Medulla oblongata (tissue), 1 donor: ENCODE results near the gene ECEL1.
A peak's percentile ranks its signal among the peaks of the same experiment; 100 is the strongest.
"Not testable (repeated sequence)": the region's sequence is repeated elsewhere in the genome, so short reads cannot be mapped to it uniquely, and the experiment has no call there.

Experiments
- DNase-seq: peaks from one replicate; pipeline ENCODE4 v3.0.0-alpha.2; 2015; ENCODE audit errors: extremely low spot score

Gene ECEL1

DNA sequence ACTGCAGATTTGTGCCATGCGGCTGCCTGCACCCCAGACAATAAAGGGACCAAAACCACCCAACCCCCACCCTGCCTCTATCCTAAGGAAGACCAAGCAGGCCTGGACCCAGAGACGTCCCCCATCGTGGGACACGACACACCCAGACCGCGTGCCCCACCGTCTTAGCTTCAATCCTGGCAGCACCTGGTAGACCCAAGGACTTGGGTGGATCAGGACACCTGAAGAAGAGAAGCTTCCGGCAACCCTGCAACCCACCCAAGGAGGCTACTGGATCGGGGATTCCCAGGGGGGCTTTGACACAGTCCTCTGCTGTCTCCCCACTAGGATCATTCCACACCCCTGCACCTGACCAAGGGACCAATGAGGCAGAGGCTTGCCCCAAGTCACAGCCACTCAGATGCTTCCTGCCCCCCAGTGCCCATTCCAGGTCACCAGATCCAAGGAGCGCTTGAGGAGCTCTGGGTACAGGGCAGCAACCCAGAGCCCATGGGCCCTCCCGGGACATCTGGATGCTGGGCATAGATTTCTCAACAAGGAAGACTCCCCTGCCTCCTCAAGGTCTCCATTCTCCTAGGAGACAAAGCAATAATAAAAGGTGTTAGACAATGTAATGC, 28.1 kb downstream of the ECEL1 start:
- no peak for DNase-seq

DNA sequence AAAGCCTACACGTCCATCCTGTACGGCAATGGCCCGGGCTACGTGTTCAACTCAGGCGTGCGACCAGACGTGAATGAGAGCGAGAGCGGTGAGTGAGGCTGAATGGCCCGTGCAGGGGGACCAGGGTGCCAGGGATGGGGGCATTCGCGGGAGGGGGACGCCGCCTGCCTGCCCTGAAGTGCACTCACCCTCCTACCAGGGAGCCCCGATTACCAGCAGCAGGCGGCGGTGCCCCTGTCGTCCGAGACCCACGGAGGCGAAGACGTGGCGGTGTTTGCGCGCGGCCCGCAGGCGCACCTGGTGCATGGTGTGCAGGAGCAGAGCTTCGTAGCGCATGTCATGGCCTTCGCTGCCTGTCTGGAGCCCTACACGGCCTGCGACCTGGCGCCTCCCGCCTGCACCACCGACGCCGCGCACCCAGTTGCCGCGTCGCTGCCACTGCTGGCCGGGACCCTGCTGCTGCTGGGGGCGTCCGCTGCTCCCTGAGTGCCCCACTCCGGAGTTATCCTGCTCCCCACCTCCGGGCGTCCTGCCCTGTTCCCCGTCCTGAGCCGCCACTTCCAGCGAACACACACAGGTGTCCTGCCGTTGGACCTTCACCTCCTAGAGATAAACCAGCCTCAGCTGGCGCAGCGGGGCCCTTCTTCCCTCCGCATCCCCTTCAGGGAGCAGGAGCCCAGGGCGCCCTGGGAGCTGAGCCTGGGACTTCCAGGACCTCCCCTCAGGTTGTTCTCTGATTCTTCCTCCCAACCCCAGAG, 28.8 kb downstream of the ECEL1 start:
- no peak for DNase-seq

DNA sequence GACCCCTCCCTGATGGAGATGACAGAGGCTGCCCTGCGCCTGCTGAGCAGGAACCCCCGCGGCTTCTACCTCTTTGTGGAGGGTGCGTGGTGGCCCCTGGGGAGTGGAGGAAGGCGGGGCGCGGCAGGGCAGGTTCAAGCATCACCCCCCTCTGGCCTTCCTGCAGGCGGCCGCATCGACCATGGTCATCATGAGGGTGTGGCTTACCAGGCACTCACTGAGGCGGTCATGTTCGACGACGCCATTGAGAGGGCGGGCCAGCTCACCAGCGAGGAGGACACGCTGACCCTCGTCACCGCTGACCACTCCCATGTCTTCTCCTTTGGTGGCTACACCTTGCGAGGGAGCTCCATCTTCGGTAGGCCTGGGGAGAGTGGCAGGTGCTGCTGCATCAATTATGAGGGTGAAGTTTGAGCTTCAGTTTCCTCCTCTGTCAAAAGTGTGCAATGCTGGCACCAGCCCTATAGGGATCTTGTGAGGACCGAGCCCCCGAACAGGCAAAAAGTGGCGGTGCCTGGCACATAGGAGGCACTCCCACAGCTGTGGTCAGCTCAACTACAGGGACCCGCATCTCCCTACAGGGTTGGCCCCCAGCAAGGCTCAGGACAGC, 29.5 kb downstream of the ECEL1 start:
- DNase-seq = no peak

DNA sequence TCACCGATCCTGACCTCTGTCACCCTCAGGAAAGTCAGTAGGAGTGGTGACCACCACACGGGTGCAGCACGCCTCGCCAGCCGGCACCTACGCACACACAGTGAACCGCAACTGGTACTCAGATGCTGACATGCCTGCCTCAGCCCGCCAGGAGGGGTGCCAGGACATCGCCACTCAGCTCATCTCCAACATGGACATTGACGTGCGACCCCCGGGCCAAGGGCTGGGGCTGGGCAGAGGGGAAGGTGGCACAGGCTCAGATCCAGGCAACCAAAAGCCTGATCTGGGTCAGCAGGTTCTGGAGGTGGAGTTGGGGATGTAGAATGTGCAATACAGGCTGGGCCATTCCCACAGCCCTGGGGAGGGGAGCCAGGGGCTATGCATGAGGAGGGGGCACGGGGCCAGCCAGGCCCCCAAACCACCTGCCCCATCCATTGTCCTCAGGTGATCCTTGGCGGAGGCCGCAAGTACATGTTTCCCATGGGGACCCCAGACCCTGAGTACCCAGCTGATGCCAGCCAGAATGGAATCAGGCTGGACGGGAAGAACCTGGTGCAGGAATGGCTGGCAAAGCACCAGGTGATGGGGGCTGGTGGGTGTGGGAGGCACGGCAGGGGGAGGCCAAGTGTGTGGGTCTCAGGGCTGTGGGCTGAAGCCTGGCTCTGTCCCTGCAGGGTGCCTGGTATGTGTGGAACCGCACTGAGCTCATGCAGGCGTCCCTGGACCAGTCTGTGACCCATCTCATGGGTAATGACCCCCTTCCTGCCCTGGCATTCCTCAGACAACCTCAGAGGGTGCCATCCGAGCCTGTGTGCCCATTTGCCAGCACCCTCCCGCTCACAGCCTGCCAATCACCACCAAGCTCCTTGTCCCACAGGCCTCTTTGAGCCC, 30.3 kb downstream of the ECEL1 start:
- DNase-seq = no peak

DNA sequence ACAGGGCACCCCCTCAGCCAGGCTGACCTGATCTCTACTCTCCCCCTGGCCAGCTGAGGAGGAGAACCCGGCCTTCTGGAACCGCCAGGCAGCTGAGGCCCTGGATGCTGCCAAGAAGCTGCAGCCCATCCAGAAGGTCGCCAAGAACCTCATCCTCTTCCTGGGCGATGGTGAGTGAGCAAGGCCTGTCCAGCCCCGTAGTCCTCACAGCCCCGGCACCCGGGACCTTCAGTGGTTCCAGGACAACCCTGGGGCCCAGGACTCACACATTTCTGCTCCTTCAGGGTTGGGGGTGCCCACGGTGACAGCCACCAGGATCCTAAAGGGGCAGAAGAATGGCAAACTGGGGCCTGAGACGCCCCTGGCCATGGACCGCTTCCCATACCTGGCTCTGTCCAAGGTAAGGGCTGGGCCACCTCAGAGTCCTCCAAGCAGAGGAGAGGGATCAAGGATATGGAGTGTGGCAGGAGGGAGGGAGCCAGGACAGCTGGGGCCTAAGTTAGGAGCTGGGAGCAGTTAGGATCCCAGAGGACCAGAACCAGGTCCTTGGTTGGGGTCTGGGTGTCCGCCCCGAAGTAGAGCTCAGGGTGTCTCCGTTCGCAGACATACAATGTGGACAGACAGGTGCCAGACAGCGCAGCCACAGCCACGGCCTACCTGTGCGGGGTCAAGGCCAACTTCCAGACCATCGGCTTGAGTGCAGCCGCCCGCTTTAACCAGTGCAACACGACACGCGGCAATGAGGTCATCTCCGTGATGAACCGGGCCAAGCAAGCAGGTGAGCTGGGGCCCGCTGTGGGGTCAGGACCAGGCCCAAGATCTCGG, 31.1 kb downstream of the ECEL1 start:
- DNase-seq = no peak

DNA sequence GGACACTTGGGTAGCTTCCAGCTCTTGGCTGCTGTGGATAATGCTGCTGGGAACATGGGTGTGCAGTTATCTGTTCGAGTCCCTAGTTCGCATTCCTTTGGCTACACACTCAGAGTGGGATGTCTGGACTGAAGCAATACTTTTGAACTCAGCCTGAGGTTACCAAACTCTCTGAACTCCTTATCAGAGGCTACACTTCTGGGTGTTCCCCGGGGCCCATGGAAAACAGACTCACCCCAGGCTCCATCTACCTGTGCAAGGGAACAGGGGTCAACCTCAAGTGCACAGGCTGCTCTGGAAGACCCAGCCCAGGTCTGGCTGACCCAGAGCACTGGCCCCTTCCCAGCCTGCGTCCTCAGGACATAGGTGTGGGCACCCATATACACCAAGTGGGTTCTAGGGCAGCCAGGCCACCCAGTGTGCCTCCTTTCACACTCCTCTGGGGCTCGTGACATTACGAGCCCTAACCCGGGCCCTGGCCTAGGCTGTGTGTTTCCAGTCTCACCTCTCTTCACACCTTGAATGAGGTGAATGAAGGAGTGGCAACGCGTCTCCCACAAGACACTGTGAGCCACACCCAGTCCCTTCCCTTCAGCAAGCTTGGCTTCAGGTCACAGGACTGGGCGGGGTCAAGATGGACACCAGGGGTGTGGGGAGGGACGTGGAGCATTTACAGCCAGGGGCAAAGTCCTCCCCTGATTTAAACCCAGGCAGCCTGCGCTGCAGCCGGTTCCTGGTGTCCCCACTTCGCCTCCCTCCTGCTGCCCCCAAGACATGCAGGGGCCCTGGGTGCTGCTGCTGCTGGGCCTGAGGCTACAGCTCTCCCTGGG, 32.0 kb downstream of the ECEL1 start, which contains the start of gene ALPI:
Gene ALPI (plus strand): TSS at position 728 of the 830 bp plus-strand sequence. CDS start 47 bp downstream, at position 775.
- DNase-seq = no peak

DNA sequence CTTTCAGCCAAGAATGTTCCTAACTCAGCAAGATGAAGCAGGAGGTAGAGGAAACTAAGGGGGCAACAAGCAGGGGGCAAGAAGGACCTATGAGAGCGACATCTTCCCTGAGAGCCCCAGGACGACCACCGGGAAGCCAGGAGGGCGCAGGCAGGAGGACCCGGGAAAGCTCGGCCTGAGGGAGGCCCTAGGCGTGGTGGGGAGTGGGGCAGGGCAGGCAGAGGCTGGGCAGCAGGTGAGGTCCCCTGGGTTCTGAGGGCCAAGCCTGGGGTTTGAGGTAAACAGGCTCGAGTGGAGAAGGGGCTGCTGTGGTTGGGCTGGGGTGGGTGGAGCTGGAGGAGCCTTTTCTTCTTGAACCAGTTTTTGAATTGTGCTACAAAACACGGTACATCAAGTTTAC, 33.0 kb downstream of the ECEL1 start:
- no peak for DNase-seq

DNA sequence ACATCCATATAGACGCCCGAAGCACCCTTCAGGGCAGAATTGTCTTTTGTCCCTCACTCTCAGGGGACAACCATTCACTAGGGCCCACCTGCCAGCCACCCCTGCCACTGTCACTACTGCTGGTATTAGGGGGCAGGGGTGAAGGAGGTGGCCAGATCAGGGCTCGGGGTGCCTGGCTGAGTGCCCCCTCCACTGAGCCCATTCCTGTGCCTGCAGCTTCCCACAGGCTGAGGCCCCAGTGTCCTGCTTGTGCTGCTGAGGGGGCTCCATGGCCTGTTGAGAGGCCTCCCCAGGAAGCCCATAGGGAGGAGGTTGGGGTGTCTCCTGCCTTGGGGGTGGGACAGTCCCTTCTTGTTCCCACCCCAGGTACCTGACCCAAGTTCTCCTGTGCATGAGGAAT, 36.0 kb downstream of the ECEL1 start:
- not testable (repeated sequence) for DNase-seq

DNA sequence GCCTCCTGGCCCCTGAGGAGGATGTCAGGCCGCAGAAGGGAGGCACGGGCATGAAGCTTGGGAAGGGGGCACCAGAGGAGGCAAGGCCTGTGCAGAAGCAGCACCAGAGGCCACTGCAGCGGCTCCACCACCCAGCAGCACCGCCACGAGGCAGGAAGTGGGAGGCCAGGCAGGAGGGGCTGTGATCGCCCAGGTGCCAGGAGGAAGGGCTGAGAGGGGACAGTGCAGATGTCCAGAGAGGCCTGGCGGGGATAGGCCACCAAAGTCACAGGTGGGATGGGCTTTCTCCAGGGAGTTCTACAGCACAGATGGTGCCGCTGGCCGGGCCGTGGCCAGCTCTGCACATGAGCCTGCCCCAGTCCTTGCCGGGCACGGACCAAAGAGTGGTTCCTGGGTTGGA, 37.7 kb downstream of the ECEL1 start:
- DNase-seq = no peak

DNA sequence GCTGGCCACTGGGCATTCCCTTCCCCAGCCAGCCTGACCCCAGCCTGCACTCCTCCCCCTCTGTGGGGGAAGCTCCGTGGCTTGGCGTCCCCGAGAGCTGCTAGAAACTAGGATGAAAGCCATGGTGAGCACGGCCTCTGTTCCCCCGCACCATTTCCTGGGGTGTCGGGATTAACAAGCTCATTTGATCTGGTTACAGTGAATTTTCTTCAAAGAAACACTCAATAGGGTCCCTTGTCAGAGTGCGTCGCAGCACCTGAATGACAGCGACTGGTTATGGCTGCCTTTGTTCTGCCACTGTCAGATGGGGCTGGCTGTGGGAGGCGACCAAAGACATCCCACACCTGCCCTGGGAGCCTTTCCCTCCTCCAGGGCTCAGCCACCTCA, 39.3 kb downstream of the ECEL1 start:
- DNase-seq = peak; percentile 12

DNA sequence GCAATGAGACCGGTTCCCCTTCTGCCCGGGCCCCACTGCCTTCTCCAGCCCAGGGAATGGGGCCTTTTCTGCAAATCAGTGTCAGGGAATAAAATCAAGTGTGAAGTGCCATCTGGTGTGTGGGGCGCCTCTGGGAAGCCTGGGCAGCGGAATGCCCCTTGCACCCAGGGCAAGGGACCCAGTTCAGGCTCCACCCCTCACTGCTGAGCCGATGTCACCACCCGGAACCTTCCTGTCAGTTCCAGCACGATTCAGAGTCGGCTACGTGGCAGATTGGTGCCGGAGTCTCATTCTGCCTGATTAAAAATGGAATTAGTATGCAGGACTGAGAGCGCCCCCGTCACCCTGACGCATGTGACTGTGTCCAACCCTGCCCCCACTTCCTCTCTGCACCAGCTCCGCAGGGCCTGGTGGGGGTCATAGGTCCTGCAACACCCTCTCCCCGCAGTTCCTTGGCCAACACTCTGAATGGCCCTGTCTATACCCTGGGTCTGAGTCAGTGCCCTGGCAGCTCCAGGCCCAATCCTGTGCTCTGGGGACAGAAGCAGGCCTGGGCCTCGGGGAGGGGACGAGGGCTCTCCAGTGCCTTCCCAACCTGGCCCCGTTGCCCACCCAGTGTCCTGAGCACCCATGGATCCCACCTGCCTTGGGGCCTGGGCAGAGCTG, 39.9 kb downstream of the ECEL1 start:
- peak; percentile 3 for DNase-seq

DNA sequence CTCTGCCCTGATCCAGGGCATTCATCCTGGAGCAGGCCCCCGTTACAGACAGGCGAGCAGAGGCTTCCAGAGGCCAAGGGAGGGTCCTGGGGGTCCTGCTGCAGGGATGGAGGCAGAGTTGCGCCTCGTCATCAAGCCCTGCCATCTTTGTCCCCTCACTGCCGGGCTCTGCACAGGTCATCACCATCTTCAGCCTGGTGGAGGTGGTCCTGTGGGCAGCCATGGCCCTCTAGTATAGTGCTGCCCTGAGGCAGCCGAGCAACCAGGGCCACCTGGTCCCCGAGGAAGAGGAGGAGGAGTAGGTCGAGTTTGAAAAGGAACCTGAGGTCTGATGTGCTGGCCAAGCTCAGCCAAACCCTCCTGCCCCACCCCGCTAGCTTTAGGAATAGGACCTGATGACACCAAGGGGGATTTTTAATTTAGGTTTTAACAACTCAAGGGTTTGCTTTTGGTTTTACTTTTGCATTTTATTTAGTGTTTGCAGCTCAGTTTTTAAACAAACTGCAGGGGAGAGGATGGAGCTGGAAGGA, 40.5 kb downstream of the ECEL1 start:
- DNase-seq = no peak

DNA sequence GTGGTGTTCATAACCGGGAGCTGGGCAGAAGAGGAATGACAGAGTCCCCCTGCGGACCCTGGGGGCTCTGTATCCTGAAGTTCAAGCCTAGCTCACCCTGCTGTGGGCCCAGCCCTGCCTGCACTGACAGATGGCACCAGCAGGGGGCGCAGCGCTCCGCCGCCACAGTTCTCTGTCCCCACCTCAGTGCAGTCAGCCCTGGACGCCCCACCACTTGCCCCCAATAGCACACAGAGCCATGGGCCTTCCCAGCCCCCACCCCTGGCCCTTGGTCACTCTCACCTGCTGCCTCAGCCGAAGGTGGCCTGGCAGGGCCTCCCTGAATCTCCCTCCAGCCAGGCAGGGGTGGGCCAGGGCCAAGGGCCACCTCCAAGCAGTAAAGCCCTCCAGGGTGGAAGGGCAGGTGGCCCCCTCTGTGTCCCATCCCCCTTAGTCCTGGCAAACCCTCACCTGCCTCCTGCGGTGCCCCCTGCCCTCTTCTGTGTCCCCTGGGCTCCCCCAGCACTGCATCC, 41.3 kb downstream of the ECEL1 start:
- DNase-seq = not testable (repeated sequence)

DNA sequence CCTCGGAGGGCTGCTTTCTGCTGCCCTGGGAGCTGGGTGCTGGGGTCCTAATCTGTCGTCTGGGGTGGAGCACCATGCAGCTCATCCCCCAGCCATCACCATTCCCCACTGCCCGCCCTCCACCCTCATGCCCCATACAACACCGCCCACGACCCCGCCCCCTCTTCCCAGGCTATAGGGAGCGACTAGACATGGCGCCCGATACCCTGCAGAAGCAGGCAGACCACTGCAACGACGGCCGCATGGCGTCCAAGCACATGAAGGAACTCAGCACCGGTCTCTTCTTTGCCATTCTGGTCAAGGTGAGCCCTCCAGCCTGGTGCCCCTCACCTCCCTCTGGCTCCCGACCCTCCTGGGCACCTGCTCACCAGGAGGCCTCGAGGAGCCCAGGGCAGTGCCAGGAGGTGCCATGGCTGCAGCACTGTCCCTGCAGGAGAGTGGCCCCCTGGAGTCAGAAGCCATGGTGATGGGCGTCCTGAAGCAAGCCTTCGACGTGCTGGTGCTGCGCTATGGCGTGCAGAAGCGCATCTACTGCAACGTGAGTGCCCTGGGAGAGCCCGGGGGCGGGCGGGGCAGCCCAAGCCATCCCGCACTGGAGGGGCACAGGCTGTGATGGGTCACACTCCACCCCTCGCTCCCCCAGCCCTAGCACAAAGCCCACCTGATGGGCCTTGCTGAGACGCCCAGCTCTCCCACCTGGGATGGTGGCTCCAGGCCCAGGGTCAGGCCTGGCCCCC, 42.3 kb downstream of the ECEL1 start:
- not testable (repeated sequence) for DNase-seq

DNA sequence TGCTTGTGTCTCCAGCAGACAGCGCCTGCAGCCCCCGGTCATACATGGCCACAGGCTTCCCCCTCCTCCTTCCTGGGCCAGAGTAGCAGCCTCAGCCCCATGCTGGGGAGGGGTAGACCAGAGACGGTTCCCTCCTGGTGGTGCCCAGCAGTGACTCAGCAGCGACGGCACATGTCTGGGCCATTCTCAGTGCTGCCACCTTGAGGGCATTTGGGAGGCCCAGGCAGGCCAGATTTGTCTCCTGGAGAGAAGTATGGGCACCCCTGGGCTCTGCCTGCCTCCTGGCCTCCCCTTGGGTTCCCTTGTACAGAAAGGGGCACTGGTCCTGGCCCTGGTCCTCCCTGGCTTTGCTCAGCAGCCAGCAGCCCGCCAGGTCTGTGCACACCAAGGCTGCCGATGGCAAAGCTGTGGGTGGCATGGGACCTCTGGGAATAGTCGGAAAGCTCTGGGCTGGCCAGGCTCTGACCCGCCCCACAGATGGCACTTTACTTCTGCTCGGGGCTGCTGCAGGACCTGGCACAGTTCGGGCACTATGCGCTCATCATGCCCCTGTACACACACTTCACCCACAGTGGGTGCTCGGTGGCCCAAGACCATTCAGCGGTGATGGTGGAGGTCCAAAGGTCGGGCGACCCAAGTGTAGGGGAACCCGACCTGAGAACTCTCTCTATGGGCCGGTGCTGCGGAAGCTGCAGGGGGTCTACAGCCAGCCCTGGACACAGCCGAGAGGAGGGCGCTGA, 43.1 kb downstream of the ECEL1 start:
- DNase-seq = no peak

DNA sequence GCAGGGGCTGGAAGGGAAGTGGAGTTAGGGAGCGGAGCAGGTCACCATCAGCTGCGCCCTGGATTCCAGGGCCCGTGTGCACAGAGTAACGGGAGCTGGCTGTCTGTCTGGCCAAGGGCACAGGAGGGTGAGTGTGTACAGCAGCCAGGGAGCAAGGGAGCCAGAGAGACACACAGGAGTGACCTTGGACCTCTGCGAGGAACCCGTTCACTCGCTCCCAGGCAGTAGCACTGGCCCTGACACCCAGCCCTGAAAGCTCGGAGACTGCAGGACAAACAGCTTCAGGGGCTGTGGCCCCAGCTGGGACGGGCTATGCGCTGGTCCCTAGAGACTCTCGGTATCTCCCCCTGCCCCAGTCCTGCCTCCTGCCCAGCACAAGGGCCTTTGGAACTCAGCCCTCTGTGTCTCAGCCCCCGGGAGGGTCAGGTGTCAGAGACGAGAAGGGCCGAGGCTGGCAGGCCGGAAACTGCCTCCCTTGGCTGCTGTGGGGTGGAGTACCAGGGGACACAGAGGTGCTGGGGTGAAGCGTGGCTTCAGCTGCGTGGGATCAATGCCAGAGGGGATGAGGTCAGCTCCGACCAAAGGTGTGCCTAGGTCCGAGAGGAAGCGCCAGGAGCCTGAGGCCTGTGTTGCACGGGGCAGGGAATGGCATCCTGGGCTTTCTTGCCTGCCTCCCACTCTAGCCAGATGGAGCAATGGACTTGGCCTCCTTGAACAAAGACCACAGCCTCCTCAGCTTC, 43.8 kb downstream of the ECEL1 start:
- not testable (repeated sequence) for DNase-seq

DNA sequence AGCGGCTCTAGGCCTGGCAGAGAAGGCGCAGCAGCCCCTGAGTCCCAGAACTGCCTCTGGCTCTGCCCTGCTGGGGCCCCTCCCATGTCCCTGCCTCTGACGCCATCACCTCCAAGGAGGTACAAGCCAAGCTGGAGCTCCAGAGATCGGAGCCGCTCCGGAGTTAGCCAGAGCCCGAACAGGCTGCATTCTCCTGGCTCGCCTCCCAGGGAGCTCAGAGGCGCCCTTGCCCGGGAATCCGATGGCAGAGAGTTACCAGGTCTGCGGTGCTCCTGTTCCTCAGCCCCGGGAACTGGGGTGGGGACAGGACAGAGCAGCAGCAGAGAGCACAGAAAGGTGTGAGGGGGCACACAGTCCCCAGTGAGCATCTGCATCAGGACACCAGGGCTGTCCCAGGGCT, 44.6 kb downstream of the ECEL1 start:
- not testable (repeated sequence) for DNase-seq
